Left ventricle myocardium superior (tissue), 1 donor: Measurements from ENCODE around the gene MSL3B.
A peak's percentile ranks its signal among the peaks of the same experiment; 100 is the strongest.
"Not testable (repeated sequence)": the region's sequence is repeated elsewhere in the genome, so short reads cannot be mapped to it uniquely, and the experiment has no call there.

Experiments used
- ATAC-seq: fragments of 200-7000 bp; cut with Tn5 transposase; one replicate; pipeline ENCODE4 v1.9.1; 2020; ENCODE audit warnings: mild to moderate bottlenecking, moderate library complexity
- DNase-seq: peaks from one replicate; pipeline ENCODE4 v3.0.0-alpha.2; 2020
- intact Hi-C: fragments of 100-400 bp; cut with micrococcal nuclease; formaldehyde crosslinking; loops from one replicate; pipeline ENCODE4 v1.11.0; 2022
- donor health status: DM: no; HTN: yes; CAD: no; lungs with severe emphysema.

MSL3B gene

DNA sequence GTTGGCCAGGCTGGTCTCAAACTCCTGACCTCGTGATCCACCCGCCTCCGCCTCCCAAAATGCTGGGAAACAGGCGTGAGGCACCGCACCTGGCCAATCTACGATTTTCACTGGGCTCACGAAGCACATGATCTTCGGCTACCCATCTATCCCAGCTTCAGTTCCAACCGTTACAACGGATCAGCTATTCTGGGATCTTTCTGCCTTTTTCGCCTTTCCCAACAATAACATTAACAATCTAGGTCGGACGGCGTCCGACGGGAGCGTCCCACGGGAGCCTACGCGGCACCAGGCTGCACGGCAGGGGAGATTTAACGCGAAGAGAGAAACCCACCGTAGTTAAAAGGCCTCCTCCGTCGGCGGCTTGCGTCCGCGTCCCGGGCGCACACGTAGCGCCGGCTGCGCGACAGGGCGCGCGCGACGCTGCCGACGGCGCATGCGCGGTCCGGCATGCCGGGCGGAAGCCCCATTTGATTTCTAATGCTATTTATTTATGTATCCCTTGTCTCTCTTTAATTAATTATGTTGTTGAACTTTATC lies at the start of gene MSL3B:
TSS of gene MSL3B (minus strand) at position 394 of the 540 bp plus-strand sequence.
- DNase-seq (peak; percentile 66), ATAC-seq (peak; percentile 28)
- intact Hi-C loops, result no loop called here

DNA sequence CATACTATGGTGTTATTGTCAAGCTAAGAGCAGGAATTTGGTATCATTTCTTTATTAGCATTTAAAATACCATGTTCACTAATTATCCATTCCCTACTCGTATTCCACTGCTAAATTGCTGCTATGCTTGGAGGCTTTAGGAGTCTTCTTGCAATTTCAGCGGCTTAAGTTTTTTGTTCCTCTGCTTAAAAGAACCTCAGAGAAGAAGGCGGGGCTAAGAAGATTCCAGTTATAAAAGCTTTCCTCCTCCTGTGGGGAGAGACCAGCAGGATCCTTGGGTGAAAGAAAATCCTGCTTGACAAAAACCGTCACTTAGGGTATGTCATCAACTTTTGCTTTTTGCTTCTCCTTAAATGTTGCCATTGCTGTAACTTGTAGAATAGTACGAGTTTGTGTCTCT lies 48.9 kb upstream of the MSL3B start, which contains the start of gene TRPM8:
TSS of gene TRPM8 (plus strand) at position 258 of the 400 bp plus-strand sequence. CDS start 9,165 bp downstream, outside the sequence.
- intact Hi-C loops, result no loop called here
- DNase-seq, result no peak
- ATAC-seq, result no peak

DNA sequence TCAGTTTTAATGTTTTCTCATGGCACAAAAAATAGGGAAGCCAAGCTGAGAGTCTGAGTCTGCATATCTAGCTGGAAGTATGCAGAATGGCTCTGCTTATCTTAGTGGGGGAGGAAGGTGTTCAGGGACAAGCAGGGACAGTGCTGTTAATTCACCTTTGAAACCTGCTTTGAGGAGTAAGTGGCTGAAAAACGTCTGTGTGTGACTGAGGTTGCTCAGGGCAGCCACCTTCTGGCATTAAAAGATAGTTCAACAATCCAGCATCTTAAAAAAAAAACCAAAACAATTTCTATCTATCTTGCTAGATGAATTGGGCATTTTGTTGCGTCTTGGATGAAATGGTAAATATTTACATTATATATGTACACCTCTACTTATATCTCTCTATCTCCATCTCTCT lies 46.9 kb upstream of the MSL3B start:
- intact Hi-C loops, result no loop called here
- DNase-seq (no peak), ATAC-seq (no peak)

DNA sequence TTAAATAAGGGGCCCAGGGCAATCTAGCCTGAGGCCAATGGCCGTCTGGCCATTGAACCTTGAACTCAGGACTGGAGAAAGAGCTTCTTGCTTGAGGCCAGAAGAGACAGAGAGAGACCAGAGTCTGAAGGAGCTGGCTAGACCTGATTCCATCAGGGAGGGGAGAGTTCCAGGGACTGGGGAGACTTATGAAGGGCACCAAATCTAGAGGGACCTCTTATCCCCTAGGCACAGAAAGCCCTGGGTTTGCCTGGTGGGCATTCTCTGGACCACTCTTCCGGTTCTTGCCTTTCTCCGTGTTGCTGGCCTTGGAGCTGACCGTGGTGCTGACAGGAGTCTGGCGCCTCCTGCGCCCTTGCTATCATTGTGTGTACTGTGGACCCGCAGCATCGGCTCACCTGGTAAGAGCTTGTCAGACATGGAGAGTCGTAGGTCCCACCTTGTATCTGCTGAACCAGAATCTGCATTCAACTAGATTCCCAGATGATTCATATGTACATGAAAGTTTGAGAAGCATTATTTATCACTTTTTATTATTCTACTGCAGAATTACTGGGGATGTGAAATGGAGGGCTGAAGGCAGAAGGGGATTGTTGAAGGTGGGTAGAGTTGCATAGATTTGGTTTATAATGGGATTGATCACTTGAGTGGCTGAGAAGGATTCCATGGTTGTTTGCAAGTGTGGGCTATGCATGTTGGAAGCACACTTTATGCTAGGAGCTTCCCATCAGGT lies 44.7 kb upstream of the MSL3B start:
- ATAC-seq, result no peak
- intact Hi-C loops, result no loop called here
- peak; percentile 32 for DNase-seq

GRCh38 chr2:233907627-233908026 lies 39.4 kb upstream of the MSL3B start:
- DNase-seq (no peak), ATAC-seq (no peak)
- intact Hi-C loops, result no loop called here

- no peak for DNase-seq
- no peak for ATAC-seq
- intact Hi-C loops, result no loop called here
These were observed 37.8 kb upstream of the MSL3B start for GRCh38 chr2:233905945-233906344.

DNA sequence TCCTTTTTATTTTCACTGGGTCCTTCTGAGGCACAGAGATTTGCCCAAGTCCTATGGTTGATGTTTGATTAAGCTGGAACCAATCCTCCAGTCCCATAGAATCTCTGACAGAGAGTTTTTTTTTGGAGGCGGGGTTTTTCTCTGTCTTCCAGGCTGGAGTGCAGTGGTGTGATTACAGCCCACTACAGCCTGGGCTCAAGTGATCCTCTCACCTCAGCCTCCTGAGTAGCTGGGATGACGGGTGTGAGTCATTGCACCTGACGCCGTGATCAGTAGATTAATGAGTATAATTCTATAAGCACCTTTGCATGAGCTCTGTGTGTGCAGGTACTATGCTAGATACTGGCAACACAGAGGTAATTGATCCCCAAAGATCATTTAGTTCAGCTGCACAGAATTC lies 33.7 kb upstream of the MSL3B start:
- ATAC-seq (no peak), DNase-seq (no peak)
- intact Hi-C loops, result no loop called here

DNA sequence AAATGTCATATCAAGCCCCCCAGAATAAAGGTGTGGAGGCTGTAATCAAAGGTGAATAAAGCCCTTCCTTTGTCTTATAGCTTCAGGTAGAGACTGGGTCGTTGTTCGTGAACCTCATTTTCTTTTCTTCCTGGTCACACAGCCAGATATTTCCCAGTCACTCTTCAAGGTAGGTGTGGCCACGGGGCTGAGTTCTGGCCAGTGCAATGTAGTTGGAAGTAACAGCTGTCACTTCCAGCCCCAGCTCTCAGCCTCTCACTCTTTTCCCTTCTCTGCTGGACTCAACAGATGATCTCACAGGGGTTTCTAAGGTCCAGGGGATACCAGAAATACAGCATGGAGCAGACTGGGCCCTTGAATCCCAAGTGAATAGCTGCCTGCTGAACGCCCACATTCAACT lies 33.2 kb upstream of the MSL3B start:
- DNase-seq, result no peak
- ATAC-seq, result no peak
- intact Hi-C loops, result no loop called here

DNA sequence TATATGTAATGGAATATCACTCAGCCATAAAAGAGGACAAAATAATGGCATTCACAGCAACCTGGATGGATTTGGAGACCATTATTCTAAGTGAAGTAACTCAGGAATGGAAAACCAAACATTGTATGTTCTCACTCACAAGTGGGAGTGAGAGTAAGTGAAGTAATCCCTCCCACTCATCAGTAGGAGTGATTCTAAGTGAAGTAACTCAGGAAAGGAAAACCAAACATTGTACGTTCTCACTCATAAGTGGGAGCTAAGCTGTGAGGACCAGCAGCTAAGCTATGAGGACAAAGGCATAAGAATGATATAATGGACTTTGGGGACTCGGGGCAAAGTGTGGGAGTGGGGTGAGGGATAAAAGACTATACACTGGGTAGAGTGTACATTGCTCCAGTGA lies 28.1 kb upstream of the MSL3B start:
- ATAC-seq, DNase-seq, intact Hi-C loops: not testable (repeated sequence)

DNA sequence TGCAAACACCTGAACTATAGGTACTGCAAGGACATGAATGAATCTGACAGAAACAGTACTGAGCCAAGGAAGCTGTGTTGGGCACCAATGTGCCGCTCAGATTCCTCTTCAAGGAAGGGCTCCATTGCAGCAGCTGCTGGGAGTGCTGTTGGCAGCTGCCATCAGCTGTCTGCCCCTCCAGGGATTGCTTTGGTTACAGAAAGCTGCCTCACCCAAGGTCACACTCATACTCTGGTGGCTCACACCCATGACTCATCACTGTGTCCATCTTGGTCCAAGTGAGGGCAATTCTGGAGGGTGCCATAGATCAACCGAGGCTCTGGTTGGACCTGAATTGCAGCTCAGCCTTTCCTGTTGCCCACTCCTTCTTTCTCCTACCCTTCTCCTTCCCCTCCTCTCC lies 24.6 kb upstream of the MSL3B start:
- DNase-seq, result no peak
- ATAC-seq, result no peak
- intact Hi-C loops, result no loop called here

GRCh38 chr2:233882353-233882752 lies 14.2 kb upstream of the MSL3B start:
- intact Hi-C loops, result no loop called here
- no peak for ATAC-seq
- DNase-seq, result no peak

DNA sequence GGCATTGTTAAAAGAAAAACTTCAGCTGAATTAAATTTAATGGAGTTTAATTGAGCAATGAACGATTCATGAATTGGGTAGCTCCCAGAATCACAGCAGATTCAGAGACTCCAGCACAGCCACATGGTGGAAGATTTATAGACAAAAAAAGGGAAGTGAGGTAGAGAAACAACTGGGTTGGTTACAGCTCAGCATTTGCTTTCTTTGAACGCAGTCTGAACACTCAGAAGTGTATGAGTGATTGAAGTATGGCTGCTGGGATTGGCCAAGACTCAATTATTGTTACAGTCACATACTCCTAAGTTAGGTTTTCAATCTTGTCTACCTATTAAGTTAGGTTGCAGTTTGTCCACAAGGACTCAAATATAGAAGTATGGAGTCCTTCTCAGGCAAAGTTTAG lies 3.9 kb upstream of the MSL3B start:
- DNase-seq, intact Hi-C loops, ATAC-seq: not testable (repeated sequence)

GRCh38 chr2:233871432-233871831 lies 3.2 kb upstream of the MSL3B start:
- intact Hi-C loops, result no loop called here
- no peak for DNase-seq
- no peak for ATAC-seq

DNA sequence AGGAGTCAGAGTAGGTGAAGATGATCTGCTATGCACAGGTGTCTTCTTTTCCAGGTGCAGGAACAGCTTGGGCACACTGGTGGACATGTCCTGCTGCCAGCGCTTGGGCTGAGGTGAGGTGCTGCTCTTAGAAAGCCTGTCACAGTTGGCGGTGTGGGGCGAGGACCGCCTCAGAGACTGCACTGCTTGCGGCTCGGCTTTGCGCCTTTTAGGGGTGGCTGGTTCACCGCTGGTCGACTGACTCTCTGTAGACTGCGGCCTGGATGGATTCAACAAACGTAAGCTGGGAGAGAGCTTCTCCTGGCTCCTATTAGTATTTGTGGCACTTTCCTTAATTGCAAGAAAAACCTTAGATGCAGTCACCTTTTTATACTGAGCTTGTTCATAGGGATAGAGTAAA lies 1.7 kb downstream of the MSL3B start:
- DNase-seq (no peak), ATAC-seq (no peak)
- intact Hi-C loops, result no loop called here

- no peak for ATAC-seq
- no peak for DNase-seq
- intact Hi-C loops, result no loop called here
These were observed 2.3 kb downstream of the MSL3B start for GRCh38 chr2:233865838-233866237.

DNA sequence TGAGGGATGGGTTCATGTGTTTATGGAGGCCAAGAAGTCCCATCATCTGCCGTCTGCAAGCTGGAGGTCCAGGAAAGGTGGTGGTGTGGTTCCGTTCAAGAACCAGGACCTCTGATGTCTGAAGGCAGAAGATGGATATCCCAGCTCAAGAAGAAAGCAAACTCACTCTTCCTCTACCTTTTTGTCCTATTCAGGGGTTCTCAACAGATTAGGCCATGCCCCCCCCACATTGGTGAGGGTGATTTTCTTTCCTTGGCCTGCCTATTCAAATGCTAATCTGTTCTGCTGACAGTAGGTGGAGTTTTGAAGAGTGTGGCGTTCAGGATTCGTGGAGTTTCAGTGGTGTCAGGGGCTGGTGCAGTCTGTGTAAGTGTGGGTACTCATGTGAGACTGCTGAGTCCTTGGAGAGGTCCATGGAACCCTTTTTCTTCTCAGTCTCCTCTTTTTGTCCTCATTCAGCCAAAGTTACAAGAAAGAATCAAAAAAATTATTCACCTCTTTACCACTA lies 5.9 kb downstream of the MSL3B start:
- no peak for ATAC-seq
- intact Hi-C loops, result no loop called here
- DNase-seq, result no peak

GRCh38 chr2:233858331-233858730 lies 9.9 kb downstream of the MSL3B start:
- DNase-seq (no peak), ATAC-seq (no peak)
- intact Hi-C loops, result no loop called here

DNA sequence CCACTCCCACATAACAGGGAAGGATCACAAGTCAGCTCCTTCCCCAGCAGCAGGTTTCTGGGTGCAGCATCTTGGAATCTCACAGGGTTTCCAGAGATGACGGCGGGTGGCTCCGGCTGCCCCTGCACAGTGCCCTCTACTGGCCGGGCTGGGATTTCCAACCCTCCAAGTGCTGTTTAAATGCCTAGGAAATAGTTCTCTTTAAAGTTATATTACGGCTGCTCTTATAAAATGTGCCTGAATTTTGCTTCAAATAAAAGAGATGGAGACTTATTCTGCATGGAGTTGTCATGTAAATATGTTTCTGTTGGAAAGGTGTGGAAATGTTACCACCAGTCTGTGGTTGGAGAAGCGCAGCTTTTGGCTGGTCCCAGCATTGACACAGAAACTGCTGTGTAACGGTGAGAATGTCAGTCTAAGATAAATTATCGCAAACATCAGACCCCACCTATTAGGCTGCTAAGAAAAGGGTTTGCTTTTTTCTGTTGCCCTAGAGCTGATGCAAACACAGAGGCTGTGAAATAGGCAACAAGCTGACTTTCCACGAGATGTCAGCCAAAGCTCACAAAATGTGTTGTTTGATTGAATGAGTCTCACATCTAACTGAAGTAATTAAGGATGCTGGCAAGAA lies 10.6 kb downstream of the MSL3B start:
- ATAC-seq (no peak), DNase-seq (peak; percentile 40)
- intact Hi-C loops, result no loop called here

DNA sequence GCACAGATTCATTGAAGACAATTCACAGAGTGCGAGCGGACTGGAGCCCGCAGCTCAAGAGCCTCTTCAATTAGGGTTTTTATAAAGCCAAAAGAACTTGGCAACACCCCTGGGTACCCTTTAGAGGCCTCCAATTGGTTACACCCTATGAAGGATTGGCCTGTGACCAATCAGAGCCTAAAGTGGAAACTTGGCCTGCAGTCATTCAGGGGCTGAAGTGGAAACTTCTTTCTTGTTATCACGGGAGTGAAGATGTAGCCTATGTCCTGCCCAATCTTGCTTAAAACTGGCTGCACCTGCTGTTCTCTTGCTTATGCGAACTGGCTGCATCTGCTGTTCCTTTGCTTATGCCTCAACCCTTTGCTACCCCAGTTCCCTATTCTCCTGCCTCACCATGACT lies 12.0 kb downstream of the MSL3B start:
- no peak for ATAC-seq
- intact Hi-C loops, result no loop called here
- no peak for DNase-seq

DNA sequence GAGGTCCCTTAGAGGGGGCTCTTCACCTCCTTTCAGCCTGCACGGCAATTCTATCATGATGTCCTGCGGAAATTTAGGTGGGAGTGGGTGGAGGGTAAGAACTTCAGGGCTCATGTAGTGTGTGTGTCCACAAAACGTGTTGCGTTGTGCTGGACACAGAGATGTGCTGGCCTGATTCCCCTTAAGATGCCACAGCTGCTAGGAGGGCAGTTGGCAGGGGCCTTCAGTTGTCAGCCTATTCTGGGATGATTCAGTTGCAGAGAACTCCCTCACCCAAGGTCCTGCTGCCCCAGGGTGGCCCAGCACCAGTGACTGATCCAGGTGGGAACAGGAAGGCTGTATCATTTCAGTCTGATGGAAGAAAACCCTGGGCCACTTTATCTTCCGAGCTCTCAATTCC lies 12.8 kb downstream of the MSL3B start:
- intact Hi-C loops, result no loop called here
- ATAC-seq, result no peak

More for the DNA sequence above, 12.8 kb downstream of the MSL3B start:
- no peak for DNase-seq
